ENCODE results near the gene HERC5.
"Not testable (repeated sequence)": the region's sequence is repeated elsewhere in the genome, so short reads cannot be mapped to it uniquely, and the experiment has no call there.

HERC5 gene

DNA sequence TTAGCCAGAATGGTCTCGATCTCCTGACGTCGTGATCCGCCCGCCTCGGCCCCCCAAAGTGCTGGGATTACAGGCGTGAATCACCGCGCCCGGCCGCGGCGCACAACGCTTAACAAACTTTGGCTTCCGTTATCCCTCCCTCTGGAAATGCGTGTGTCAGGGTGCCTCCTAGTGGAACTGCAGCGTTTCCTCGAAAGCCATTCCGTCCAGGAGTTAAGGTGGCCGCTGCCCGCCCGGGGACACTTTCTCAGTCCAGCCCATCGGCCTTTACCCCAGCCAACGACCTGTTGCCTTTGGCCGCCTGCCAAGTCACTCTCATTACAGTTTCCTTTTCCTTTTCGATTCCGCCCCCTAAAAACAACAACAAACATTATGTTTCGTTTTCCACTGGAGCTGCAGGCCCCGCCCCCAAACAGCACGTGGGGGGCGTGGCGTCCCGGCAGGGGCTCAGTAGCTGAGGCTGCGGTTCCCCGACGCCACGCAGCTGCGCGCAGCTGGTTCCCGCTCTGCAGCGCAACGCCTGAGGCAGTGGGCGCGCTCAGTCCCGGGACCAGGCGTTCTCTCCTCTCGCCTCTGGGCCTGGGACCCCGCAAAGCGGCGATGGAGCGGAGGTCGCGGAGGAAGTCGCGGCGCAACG, at the start of gene HERC5:
TSS of gene HERC5 (plus strand) at position 450 of the 637 bp plus-strand sequence. CDS start at position 601, 151 bp downstream.
- peak; percentile 89 for DNase-seq (ENCODE audit: low spot score)

DNA sequence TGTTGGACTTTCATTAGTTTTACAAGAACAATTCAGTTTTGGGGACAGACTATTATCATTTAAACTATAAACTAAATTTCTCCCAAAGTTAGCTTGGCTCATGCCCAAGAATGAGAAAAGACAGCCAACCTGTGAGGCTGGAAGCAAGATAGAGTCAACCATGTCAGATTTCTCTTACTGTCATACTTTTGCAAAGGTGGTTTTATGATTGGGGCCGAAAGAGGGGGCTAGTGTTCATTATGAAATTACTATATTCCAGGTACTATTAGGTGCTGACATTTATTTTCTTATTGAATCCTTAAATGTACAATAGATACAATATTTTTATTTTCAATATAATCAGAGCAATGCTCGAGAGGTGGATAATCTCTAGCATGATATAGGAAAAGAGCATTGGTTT, 47.7 kb upstream of the HERC5 start:
- no peak for DNase-seq (ENCODE audit: low spot score)

DNA sequence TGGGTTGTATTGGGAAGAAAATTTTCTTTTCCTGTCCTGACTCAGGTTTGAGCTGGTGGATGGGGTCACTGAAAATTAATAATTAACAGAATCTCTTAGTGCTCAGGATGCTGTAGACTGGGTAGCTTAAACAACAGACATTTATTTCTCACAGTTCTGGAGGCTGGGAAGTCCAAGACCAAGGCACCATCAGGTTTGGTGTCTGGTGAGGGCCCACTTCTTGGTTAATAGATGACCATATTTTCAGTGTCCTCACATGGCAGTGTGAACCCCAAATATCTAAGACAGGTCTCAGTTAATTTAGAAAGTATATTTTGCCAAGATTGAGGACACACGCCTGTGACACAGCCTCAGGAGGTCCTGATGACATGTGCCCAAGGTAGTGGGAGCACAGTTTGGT, 47.1 kb upstream of the HERC5 start:
- DNase-seq (ENCODE audit: low spot score): no peak

DNA sequence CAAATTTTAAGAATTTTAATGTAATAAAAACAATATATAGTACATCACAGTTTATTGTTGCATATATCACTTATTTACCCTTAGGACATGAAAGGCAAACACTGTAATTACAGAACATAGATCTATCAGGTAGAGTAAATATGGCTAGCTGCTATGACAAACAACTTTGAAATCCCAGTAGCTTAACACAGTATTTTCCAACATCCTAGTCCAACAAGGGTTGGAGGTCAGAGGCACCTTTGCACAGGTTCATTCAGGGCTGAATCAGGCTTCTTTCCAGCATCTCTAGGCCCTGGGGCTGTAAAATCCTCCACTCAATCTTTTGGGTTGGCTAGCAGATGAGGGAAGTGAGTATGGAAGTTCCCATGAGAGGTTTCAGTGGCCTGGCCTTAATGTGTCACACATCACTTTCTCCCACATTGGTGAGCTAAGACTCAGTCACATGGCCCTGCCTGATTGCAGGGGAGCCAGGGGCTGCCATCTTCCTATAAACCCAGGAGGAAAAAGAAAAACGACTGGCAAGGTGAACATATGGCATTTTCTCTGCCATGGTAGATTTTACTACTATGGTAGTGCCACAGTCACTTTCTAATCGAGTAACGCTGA, 45.3 kb upstream of the HERC5 start:
- DNase-seq (ENCODE audit: low spot score): no peak

DNA sequence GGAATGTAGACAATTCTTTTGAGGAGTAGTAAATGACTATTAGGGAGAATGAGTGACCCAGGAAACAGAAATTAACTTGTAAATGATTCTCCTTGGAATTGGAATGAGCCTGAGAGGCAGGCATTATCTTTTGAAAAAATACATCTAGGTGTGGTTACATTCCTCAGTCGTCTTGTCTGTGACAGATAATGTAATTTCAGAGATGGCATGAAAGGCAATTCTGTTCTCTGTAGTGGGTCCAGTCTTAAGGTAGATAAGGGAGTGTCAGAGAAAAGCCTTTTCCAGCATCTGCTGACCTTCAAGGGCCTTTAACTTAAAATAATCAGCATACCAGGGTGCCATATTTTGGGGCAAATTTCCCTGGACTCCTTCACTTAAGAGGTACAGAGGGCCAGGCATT, 43.1 kb upstream of the HERC5 start:
- DNase-seq (ENCODE audit: low spot score): no peak

DNA sequence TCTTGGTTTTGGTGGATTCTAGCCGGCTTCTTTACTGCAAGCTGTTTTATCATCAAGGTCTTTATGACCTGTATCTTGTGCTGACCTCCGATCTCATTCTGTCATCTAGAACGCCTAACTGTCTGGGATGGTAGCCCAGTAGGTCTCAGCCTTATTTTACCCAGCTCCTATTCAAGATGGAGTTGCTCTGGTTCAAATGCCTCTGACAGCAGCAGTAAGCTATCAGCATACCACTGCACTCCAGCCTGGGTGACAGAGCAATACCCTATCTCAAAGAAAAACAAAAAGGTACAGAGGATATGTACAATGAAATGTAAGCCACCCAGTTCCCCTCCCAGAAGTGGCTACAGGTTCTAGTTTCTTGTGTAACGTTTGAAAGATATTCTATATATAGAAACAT, 42.2 kb upstream of the HERC5 start:
- DNase-seq (ENCODE audit: low spot score): no peak

DNA sequence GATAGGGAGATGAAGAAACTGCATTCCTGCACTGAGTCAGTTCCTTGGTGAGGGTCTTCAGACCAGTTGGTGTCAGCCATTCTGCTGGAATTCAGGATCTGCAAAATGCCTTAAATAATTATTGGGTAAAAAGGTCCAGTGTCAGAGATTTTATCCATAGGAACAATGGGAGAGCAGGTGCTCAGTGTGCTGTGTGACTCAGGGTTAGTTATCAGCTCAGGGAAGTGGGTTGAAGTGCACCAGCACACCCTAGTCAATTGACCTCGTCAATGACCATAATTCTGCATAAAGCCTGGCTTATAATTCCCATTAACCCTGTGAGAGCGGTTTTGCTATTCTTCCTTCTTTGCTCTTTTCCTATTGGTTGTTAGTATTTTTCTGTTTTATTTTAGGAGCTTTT, 40.9 kb upstream of the HERC5 start:
- no peak for DNase-seq (ENCODE audit: low spot score)

DNA sequence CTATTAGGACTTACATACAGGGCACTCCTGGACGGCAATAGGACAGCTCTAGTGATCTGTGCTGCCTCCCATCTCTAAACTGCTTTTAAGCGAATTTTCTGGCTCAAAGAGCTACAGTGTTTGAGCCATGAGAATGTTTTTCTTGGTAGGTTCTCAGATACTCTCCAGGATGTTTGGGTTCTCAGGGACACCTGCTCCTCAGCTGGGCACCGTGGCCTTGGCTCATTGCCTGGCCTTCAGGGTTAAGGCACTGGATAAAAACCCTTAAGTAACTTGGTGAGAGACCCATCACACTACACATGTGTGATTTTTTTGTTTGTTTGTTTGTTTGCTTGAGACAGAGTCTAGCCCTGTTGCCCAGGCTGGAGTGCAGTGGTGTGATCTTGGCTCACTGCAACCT, 38.5 kb upstream of the HERC5 start:
- DNase-seq (ENCODE audit: low spot score): no peak

DNA sequence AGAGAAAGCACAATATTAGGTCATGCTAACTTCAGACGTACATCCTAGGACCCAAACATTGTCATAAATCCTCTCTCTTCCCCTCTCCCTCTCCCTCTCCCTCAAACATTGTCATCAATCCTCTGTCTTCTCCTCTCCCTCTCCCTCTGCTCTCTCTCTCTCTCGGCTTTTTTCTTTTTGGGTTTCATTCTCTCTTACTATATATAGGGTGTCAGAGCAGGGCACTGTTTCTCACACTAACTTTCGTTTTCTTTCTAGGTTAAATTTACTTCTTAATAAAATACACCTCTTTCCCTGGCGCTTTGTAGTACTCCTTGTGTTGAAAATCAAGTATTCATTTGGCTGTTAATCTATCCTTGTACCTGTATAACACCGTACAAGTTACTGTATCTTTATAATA, 37.0 kb upstream of the HERC5 start:
- DNase-seq (ENCODE audit: low spot score): no peak

DNA sequence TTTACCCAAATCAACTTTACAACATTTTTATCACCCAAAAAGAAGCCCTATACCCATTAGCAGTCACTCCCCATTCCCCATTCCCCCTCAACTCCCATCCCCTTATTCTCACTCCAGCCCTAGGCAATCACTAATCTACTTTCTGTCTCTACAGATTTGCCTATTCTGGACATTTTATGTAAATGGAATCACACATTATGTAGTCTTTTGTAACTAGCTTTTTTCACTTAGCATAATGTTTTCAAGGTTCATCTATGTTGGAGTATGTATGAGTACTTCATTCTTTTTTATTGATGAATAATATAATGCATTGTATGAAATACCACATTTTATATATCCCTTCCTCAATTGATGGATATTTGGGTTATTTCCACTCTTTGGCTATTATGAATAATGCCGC, 36.1 kb upstream of the HERC5 start:
- no peak for DNase-seq (ENCODE audit: low spot score)

DNA sequence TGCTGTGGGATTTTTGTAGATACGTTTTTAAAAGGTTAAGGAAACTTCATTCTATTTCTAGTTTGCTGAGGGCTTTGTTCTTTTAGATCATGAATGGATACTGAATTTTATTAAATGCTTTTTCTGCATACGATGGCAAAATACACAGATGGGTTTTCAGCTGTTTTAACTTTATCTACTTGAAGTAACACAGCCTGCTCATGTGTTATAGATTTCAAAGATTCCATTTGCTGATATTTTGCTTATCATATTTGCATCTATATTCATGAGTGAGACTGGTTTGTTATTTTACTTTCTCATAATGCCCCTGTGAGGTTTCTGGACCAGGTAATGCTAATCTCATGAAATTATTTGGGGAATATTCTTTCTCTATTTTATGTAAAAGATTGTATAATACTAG, 34.5 kb upstream of the HERC5 start:
- DNase-seq (ENCODE audit: low spot score): no peak

DNA sequence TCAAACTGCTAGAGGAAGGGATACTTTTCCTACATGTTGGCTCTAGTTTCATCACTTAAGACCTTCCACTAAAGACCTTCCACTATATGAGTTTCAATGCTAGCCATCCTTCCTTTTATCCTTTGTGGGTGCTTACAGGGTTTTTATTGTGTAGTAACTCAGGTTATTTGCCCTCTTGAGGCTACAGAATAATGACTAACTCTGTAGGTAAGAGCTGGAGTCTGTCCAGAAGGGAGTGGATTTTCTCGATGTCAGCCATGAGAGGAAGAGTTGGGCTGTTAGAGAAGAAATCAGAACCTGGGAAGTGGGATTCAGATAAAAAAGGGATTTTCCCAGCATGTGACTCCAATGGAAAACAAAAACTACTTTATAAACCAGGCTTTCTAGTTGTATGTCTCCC, 27.5 kb upstream of the HERC5 start:
- no peak for DNase-seq (ENCODE audit: low spot score)

DNA sequence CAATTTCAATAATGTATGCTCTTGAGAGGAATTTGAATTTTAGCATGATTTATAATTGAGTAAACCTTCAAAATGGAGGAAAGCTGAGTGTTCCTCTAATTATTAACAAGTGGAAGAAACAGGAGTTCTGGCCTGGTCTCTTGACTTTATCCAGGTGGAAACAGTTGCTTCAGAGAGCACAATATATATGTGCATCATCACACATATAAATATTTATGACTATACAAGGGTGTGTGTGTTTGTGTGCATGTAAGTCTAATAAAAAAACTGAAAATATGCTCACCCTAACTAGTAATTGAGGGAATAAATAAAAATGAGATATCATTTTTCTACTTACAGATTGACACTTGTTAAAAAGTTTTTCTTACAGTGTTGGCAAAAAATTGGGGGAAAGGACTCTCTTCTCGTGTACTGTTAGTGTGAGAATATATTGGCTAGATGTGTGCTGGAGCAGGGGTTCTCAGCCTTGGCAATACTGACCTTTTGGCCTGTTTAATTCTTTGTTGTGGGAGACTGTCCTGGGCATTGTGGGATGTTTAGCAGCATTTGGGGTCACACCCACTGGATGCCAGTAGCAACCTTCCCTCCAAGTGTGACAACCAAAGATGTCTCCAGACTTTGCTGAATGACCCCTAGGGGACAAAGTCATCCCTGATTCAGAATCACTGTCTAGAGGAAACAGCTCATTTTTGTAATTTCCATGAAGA, 20.8 kb upstream of the HERC5 start:
- DNase-seq (ENCODE audit: low spot score): no peak

DNA sequence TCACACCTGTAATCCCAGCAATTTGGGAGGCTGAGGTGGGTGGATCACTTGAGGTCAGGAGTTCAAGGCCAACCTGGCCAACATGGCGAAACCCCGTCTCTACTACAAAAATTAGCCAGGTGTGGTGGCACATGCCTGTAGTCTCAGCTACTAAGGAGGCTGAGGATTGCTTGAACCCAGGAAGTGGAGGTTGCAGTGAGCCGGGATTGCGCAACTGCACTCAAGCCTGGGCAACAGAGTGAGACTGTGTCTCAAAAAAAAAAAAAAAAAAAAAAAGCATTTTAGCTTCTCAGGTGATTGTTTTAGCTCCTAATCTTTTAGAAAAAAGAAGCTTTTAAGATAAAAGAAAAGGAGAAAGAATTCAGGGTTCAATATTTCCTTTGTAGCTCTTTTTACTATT, 19.0 kb upstream of the HERC5 start:
- DNase-seq (ENCODE audit: low spot score): not testable (repeated sequence)

DNA sequence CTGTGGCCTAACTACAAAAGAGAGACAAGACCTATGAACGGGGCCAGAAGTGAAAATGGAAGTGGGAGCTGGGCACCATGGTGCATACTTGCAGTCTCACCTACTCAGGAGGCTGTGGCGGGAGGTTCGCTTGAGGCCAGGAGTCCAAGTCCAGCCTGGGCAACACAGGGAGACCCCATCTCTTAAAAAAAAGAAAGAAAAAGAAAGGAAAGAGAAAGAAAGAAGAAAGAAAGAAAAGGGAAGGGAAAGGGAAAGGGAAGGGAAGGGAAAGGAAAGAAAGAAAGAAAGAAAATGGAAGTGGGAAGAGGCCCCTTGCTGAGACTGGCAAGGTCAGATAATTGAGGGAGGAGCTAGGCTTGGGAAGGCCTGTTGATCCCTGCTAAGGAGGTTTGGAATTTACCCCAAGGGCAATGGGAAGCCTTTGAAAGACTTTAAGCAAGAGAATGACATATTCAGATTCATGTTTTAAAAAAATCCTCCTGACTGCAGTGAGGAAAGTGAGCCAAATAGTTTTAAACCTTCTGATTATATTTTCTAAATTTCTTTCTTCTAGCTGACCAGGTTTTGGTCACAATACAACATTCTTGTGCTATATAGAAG, 17.7 kb upstream of the HERC5 start:
- no peak for DNase-seq (ENCODE audit: low spot score)

DNA sequence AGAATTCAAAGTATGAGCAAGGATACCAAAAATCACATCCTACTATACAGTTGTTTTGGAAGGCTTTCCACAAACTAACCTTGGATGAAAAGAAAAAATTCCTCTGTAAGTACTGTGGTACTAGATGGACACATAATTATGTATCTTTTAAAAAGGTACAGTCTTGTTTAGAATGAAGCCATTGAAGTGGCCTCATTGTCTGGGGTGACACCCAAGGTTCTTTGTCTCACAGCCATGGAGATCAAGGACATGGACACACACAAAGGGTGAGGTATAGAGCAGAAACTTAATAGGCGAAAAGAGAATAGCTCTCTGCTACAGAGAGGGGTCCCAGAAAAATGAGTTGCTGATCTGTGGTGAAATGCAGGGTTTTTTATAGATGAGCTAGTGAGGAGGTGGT, 16.8 kb upstream of the HERC5 start:
- DNase-seq (ENCODE audit: low spot score): no peak

DNA sequence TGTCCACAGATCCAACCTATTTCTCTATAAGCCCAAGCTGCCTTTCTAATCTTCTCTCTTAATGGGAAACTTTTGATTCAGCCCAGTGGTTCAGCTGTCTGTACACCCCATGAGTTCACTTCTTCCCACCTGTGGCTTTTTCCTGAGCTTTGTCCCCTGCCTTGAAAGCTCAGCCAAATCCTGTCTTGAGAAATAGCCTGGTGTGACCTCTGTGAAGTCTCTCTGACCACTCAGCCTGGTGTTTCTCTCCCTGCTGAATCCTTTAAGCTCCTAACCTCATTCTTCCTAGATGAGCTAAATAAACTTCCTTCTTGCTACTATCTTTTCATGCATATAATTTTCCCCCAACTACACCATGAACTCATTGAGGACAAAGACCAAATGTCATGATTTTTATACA, 15.2 kb upstream of the HERC5 start:
- no peak for DNase-seq (ENCODE audit: low spot score)

DNA sequence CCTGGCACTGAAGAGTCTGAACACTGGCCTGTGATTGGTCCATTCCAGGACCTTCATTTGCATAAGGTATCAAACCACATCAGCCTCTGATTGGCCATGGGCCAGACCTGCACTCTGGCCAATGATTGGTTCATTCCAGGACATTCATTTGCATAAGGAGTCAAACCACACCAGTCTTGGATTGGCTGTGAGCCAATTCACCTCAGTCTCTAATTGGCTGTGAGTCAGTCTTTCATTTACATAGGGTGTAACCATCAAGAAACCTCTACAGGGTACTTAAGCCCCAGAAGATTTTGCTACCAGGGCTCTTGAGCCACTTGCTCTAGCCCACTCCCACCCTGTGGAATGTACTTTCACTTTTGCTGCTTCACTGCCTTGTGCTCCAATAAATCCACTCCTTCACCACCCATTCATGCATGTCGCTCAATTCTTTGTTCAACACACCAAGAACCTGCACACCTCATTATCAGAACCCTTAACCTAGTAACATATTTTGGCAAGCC, 14.2 kb upstream of the HERC5 start:
- no peak for DNase-seq (ENCODE audit: low spot score)

DNA sequence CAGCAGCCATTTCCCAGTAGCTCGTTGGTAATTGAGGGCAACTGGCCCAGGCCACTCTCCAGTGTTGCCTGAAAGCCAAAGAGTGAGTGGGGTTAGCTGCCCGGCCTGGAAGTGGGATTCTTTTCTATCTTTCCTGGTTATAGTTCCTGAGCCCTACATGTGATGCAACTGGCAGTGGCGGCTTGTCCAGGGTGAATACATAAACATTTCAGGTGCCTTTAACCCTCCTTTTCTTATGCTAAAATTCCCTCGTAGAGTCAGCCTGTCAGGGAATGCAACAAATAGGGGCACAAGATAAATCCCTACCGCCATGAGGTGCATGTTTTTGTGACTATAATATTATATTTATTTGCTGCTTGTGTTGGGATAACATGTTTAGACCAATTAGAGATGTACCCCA, 13.4 kb upstream of the HERC5 start:
- no peak for DNase-seq (ENCODE audit: low spot score)

DNA sequence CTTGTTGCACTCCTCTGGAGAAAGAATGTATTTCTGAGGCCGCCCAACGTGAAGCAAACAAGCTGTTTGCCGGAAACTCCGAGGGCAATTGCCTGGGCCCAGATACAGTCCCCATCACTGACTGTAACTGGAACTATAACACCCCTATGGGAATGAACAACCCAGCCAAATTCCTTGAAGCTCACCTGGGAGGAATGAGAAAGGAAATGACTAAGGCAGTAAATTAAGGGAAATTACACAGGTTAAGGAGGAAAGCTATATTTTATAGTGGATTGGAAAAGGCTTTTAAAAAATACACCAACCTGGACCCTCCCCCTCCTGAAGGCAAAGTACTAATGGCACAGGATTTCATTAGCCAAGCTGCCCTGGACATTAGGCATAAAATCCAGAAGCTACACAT, 11.7 kb upstream of the HERC5 start:
- DNase-seq (ENCODE audit: low spot score): no peak

DNA sequence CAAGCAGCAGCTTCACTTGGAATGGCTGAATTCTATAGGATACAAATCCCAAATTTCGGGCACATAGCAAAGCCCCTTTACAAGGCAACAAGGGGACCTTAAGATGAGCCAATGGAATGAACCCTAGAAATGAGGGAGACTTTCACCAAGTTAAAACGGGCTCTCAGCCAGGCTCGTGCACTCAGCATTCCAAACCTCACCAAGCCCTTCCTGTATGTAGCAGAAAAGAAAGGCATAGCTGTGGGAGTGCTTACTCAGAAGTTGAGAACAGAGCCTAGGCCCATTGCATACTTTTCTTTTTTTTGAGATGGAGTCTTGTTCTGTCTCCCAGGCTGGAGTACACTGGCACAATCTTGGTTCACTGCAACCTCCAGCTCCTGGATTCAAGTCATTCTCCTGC, 10.8 kb upstream of the HERC5 start:
- no peak for DNase-seq (ENCODE audit: low spot score)

DNA sequence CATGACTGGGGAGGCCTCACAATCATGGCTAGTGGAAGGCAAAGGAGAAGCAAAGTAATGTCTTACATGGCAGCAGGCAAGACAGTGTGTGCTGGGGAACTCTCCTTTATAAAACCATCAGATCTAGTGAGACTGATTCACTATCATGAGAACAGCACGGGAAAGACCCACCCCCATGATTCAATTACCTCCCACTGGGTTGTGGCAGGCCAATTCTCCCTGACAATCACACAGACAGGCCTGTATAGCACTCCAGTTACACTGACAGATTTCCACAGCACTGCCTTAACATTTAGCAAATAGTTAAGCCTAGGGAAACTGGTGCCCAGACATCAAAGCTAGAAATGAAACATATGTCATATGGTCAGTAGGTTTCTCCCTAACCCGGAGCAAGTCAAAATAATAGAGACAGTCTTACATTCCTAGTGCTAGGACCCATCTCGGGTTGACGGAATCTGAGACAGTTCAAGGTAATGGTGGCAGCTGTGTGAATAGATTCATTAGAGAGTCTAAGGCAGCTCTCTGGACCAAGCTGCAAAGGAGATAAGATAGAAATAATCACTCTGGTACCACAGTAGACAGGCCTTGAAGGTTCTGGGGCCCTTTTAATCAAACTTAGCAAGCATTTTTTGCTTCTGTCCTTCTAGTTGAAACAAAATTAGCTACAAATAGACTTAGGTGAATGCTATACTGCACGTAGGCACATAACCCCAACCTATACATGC, 9.4 kb upstream of the HERC5 start:
- DNase-seq (ENCODE audit: low spot score): no peak
